PFSK-1 (cell line): ENCODE results near the gene CLEC16A.

Experiments
- POLR2AphosphoS5 ChIP-seq: IDR thresholded peaks from 2 replicates; pipeline ENCODE4 v1.6.1; 2012; ENCODE audit warnings: low read depth, mild to moderate bottlenecking, control low read depth, low read length, moderate library complexity
- SIN3A ChIP-seq: IDR thresholded peaks from 2 replicates; pipeline ENCODE4 v1.6.1; 2012; ENCODE audit warnings: mild to moderate bottlenecking, low read length, moderate library complexity, borderline replicate concordance; ENCODE audit not compliant: insufficient read depth
- TAF1 ChIP-seq: IDR thresholded peaks from 2 replicates; pipeline ENCODE4 v1.6.1; 2012; ENCODE audit warnings: low read length, control low read depth, borderline replicate concordance; ENCODE audit not compliant: insufficient read depth

DNA sequence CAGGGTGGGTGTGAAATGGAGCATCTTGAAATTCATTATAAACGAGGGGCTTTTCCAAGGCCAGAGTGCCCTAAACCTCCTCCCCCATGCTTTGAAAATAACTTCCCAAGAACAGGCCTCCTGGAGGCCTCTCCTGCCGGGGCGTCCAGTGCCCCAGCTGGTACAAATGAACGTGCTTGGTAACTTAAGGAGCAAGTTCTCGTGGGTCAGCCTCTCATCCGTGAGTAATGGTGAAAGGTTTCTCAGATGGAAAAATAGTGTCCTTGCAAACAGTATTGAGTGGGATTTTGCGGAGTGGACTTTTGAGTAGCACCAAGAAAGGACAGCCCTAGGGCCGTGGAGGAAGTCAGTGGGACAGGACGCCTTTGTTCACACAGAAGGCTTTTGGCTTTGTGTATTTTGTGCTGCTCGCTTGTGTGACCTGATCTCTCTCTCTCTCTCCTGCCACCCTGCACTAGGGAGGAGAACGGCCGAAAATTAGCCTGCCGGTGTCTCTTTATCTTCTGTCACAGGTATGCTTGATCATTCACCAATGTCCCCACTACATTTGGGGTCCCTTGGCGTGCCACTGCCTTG lies 34.6 kb downstream of the CLEC16A start:
- TF ChIP-seq SIN3A (no peak), TAF1 (no peak), POLR2AphosphoS5 (no peak)
